Subcutaneous abdominal adipose tissue (tissue), 5 donors: Measurements from ENCODE around the gene PLAGL2.
"Not testable (repeated sequence)": the region's sequence is repeated elsewhere in the genome, so short reads cannot be mapped to it uniquely, and the experiment has no call there.

Source experiments
- H3K27ac ChIP-seq: one replicate; pipeline ENCODE4 v1.7.0; 2013; ENCODE audit warnings: low read depth, mild to moderate bottlenecking, inconsistent platforms, low read length, moderate library complexity
- H3K27me3 ChIP-seq, 5 donors: one replicate each; pipeline ENCODE4 v1.7.0; 2013; ENCODE audit warnings: low read length in 5 of 5, inconsistent platforms in 1 of 5; ENCODE audit not compliant: control insufficient read depth in 5 of 5, insufficient read depth in 4 of 5
- H3K36me3 ChIP-seq, 5 donors: one replicate each; pipeline ENCODE4 v1.7.0; 2013; ENCODE audit warnings: low read length in 5 of 5; ENCODE audit not compliant: control insufficient read depth in 5 of 5, insufficient read depth in 5 of 5
- H3K4me1 ChIP-seq, 5 donors: one replicate each; pipeline ENCODE4 v1.7.0; 2013; ENCODE audit warnings: low read length in 5 of 5, mild to moderate bottlenecking in 3 of 5, moderate library complexity in 1 of 5; ENCODE audit not compliant: control insufficient read depth in 5 of 5, insufficient read depth in 5 of 5
- H3K4me3 ChIP-seq, 5 donors: one replicate each; pipeline ENCODE4 v1.7.0; 2013; ENCODE audit warnings: low read length in 5 of 5, low read depth in 1 of 5
- H3K9ac ChIP-seq, 5 donors: one replicate each; pipeline ENCODE4 v1.7.0; 2013; ENCODE audit warnings: low read length in 5 of 5, mild to moderate bottlenecking in 4 of 5, moderate library complexity in 3 of 5
- H3K9me3 ChIP-seq, 5 donors: one replicate each; pipeline ENCODE4 v1.7.0; 2013; ENCODE audit warnings: low read length in 5 of 5; ENCODE audit not compliant: control insufficient read depth in 5 of 5
- donor health status: healthy.
- donor health status: healthy.
- donor health status: healthy.
- donor health status: healthy.
- donor health status: healthy.

The PLAGL2 gene

GRCh38 chr20:32186506-32186905, 21.0 kb downstream of the PLAGL2 start:
- no peak overlapping the region for H3K9ac ChIP-seq
- no peaks in the 10 kb centered on the region for H3K9me3 ChIP-seq
- no peak overlapping the region for H3K27ac ChIP-seq
- peaks cover 3 to 21% (median 17%) of the 10 kb centered on the region in 5 donors for H3K4me1 ChIP-seq
- no peaks in the 10 kb centered on the region for H3K27me3 ChIP-seq
- no peak overlapping the region for H3K4me3 ChIP-seq
- H3K36me3 ChIP-seq: no peaks in the 10 kb centered on the region

GRCh38 chr20:32184961-32185603, 22.5 kb downstream of the PLAGL2 start:
- no peaks in the 10 kb centered on the region for H3K36me3 ChIP-seq
- H3K27ac ChIP-seq: no peak overlapping the region
- no peaks in the 10 kb centered on the region for H3K9me3 ChIP-seq
- peaks cover 3 to 14% (median 12%) of the 10 kb centered on the region in 5 donors for H3K4me1 ChIP-seq
- no peak overlapping the region for H3K9ac ChIP-seq
- no peaks in the 10 kb centered on the region for H3K27me3 ChIP-seq
- no peak overlapping the region for H3K4me3 ChIP-seq

GRCh38 chr20:32183947-32184635, 23.5 kb downstream of the PLAGL2 start:
- Histone ChIP-seq H3K9me3 (no peaks in the 10 kb centered on the region), H3K27ac (no peak overlapping the region), H3K27me3 (no peaks in the 10 kb centered on the region), H3K9ac (no peak overlapping the region), H3K36me3 (no peaks in the 10 kb centered on the region), H3K4me1 (peaks cover 0 to 7% (median 4%) of the 10 kb centered on the region in 5 donors), H3K4me3 (no peak overlapping the region)

- H3K4me1 ChIP-seq: no peaks in the 10 kb centered on the region
- no peaks in the 10 kb centered on the region for H3K9me3 ChIP-seq
- no peak overlapping the region for H3K9ac ChIP-seq
- H3K36me3 ChIP-seq: no peaks in the 10 kb centered on the region
- H3K4me3 ChIP-seq: no peak overlapping the region
- H3K27ac ChIP-seq: no peak overlapping the region
- no peaks in the 10 kb centered on the region for H3K27me3 ChIP-seq
Measured at GRCh38 chr20:32181606-32182005, 25.9 kb downstream of the PLAGL2 start.

- H3K9me3 ChIP-seq: no peaks in the 10 kb centered on the region
- no peaks in the 10 kb centered on the region for H3K27me3 ChIP-seq
- H3K4me1 ChIP-seq: no peaks in the 10 kb centered on the region
Measured at GRCh38 chr20:32179934-32180333, 27.6 kb downstream of the PLAGL2 start.

GRCh38 chr20:32179515-32179914, 28.0 kb downstream of the PLAGL2 start:
- Histone ChIP-seq H3K36me3 (no peaks in the 10 kb centered on the region), H3K27ac (no peak overlapping the region)

More at GRCh38 chr20:32179934-32180333, 27.6 kb downstream of the PLAGL2 start:
- Histone ChIP-seq H3K27ac (no peak overlapping the region), H3K36me3 (no peaks in the 10 kb centered on the region), H3K4me3 (no peak overlapping the region), H3K9ac (no peak overlapping the region)

GRCh38 chr20:32177696-32178095, 29.8 kb downstream of the PLAGL2 start:
- not testable (repeated sequence) for H3K27ac ChIP-seq, H3K36me3 ChIP-seq, H3K9ac ChIP-seq, H3K4me1 ChIP-seq, H3K27me3 ChIP-seq, H3K9me3 ChIP-seq, H3K4me3 ChIP-seq

More at GRCh38 chr20:32179515-32179914, 28.0 kb downstream of the PLAGL2 start:
- no peaks in the 10 kb centered on the region for H3K27me3 ChIP-seq
- no peak overlapping the region for H3K9ac ChIP-seq
- H3K4me1 ChIP-seq: no peaks in the 10 kb centered on the region
- H3K4me3 ChIP-seq: no peak overlapping the region
- no peaks in the 10 kb centered on the region for H3K9me3 ChIP-seq

GRCh38 chr20:32168184-32168910, 39.2 kb downstream of the PLAGL2 start:
- Histone ChIP-seq H3K27ac (no peak overlapping the region), H3K4me1 (peaks cover 0 to 3% (median 0%) of the 10 kb centered on the region in 5 donors), H3K4me3 (no peak overlapping the region), H3K27me3 (no peaks in the 10 kb centered on the region), H3K36me3 (peaks cover 0 to 40% (median 33%) of the 10 kb centered on the region in 5 donors), H3K9ac (no peak overlapping the region), H3K9me3 (no peaks in the 10 kb centered on the region)

GRCh38 chr20:32167552-32167951, 40.0 kb downstream of the PLAGL2 start:
- Histone ChIP-seq H3K27ac (no peak overlapping the region), H3K36me3 (peaks cover 2 to 46% (median 38%) of the 10 kb centered on the region in 5 donors), H3K27me3 (no peaks in the 10 kb centered on the region), H3K9ac (no peak overlapping the region), H3K4me1 (peaks cover 0 to 3% (median 0%) of the 10 kb centered on the region in 5 donors), H3K9me3 (no peaks in the 10 kb centered on the region), H3K4me3 (no peak overlapping the region)
